ENCODE data around the gene TRAF7. TPM values are rescaled to one million over a fixed set of nuclear protein-coding genes. Genes with fewer than 3 reads are reported as not detected.

Gene TRAF7
- total RNA-seq, 2 experiments from 2014 or later = 19.9 to 24.0 TPM

GRCh38 chr16:2189252-2189893 is 33.8 kb downstream of the TRAF7 start:
- H3K9me3 Mint-ChIP-seq = no peaks in the 10 kb centered on the region
- ChIA-PET POLR2A (no interaction called here), CTCF (no interaction called here)

GRCh38 chr16:2190002-2190658 is 34.5 kb downstream of the TRAF7 start:
- intact Hi-C loops (cut with DNase I, micrococcal nuclease) = loop anchor here in 1 of 2 experiments (10.0 kb wide), 1 partner anchor 145 kb away; no protein-coding TSS in a partner anchor
- CTCF ChIA-PET = no interaction called here
- H3K27ac Mint-ChIP-seq = no peak overlapping the region

More at GRCh38 chr16:2189252-2189893, 33.8 kb downstream of the TRAF7 start:
- peaks cover 0 to 5% of the 10 kb centered on the region in 2 experiments for H3K9me3 ChIP-seq (ENCODE audit: control insufficient read depth in 1 of 2, insufficient read depth in 1 of 2, low read length in 2 of 2)
- no peak for TF ChIP-seq CTCF (IDR thresholded peaks at IDR 0.05)
- no peak overlapping the region for H3K27ac ChIP-seq (ENCODE audit: low read depth in 1 of 2, low read length in 2 of 2)
- DNase-seq (no peak), ATAC-seq (ENCODE audit: poor library complexity) (no peak)
- Mint-ChIP-seq H3K27me3 (no peaks in the 10 kb centered on the region), H3K27ac (no peak overlapping the region), H3K4me1 (ENCODE audit: low read depth) (no peaks in the 10 kb centered on the region), H3K4me3 (no peak overlapping the region), H3K36me3 (ENCODE audit: low read depth) (no peaks in the 10 kb centered on the region)
- no peaks in the 10 kb centered on the region for H3K36me3 ChIP-seq (ENCODE audit: insufficient read depth, low read length)
- no peak overlapping the region for H3K4me3 ChIP-seq (ENCODE audit: low read length)
- peaks cover 0 to under 1% of the 10 kb centered on the region in 2 experiments for H3K27me3 ChIP-seq (ENCODE audit: control insufficient read depth in 1 of 2, insufficient read depth in 2 of 2, low read length in 2 of 2)
- intact Hi-C loops (cut with DNase I, micrococcal nuclease) = no loop called here
- no peaks in the 10 kb centered on the region for H3K4me1 ChIP-seq (ENCODE audit: insufficient read depth, low read length)

More at GRCh38 chr16:2190002-2190658, 34.5 kb downstream of the TRAF7 start:
- no peak overlapping the region for H3K27ac ChIP-seq (ENCODE audit: low read depth in 1 of 2, low read length in 2 of 2)
- Mint-ChIP-seq H3K27me3 (peaks cover 6% of the 10 kb centered on the region), H3K4me3 (no peak overlapping the region), H3K36me3 (ENCODE audit: low read depth) (no peaks in the 10 kb centered on the region), H3K9me3 (no peaks in the 10 kb centered on the region), H3K4me1 (ENCODE audit: low read depth) (peaks cover 5% of the 10 kb centered on the region)
- peaks cover 7% of the 10 kb centered on the region for H3K4me1 ChIP-seq (ENCODE audit: insufficient read depth, low read length)
- no peak for TF ChIP-seq CTCF (IDR thresholded peaks at IDR 0.05)
- DNase-seq (no peak), ATAC-seq (ENCODE audit: poor library complexity) (no peak)
- H3K27me3 ChIP-seq (ENCODE audit: control insufficient read depth in 1 of 2, insufficient read depth in 2 of 2, low read length in 2 of 2) = peaks cover 5 to 8% of the 10 kb centered on the region in 2 experiments
- H3K4me3 ChIP-seq (ENCODE audit: low read length) = no peak overlapping the region
- POLR2A ChIA-PET = no interaction called here
- no peaks in the 10 kb centered on the region for H3K36me3 ChIP-seq (ENCODE audit: insufficient read depth, low read length)
- peaks cover 0 to 10% of the 10 kb centered on the region in 2 experiments for H3K9me3 ChIP-seq (ENCODE audit: control insufficient read depth in 1 of 2, insufficient read depth in 1 of 2, low read length in 2 of 2)

Measured in CD4-positive, alpha-beta T cell (primary cell).